ENCODE results near the gene WWC2. TPM values are rescaled to one million over a fixed set of nuclear protein-coding genes. Genes with fewer than 3 reads are reported as not detected.

The WWC2 gene
- total and polyA plus RNA-seq, 9 donors: 9.4 to 43.0 (median 32.5) TPM

- no peak overlapping the region for H3K27ac ChIP-seq
- H3K9me3 ChIP-seq: no peaks in the 10 kb centered on the region
- TF ChIP-seq CTCF (IDR thresholded peaks at IDR 0.05): no peak
- no peak for TF ChIP-seq EP300 (IDR thresholded peaks at IDR 0.05)
- TF ChIP-seq POLR2A (IDR thresholded peaks at IDR 0.05): no peak
- 68 to 78% (median 72%) methylated on average over 10 of the region's 10 CpGs for WGBS, 3 donors
- intact Hi-C loops (cut with DNase I): no loop called here
- no peak overlapping the region for H3K4me3 ChIP-seq
- no peaks in the 10 kb centered on the region for H3K27me3 ChIP-seq
- no peaks in the 10 kb centered on the region for H3K4me1 ChIP-seq (ENCODE audit: insufficient read depth)
- DNase-seq: no peak
- no peaks in the 10 kb centered on the region for H3K36me3 ChIP-seq
Measured at GRCh38 chr4:183364025-183364424, 265.0 kb downstream of the WWC2 start.

- 81 to 88% (median 82%) methylated on average over 16 of the region's 16 CpGs for WGBS, 3 donors
- TF ChIP-seq EP300 (IDR thresholded peaks at IDR 0.05) (no peak), POLR2A (IDR thresholded peaks at IDR 0.05) (no peak), CTCF (IDR thresholded peaks at IDR 0.05) (no peak)
- Histone ChIP-seq H3K9me3 (no peaks in the 10 kb centered on the region), H3K27me3 (no peaks in the 10 kb centered on the region), H3K4me1 (ENCODE audit: insufficient read depth) (no peaks in the 10 kb centered on the region), H3K27ac (no peak overlapping the region), H3K36me3 (no peaks in the 10 kb centered on the region), H3K4me3 (no peak overlapping the region)
- intact Hi-C loops (cut with DNase I): no loop called here
- DNase-seq: no peak
Measured at GRCh38 chr4:183366206-183366835, 267.3 kb downstream of the WWC2 start.

GRCh38 chr4:183369073-183369472 is 270.0 kb downstream of the WWC2 start:
- no peaks in the 10 kb centered on the region for H3K4me1 ChIP-seq (ENCODE audit: insufficient read depth)
- no peak overlapping the region for H3K27ac ChIP-seq
- DNase-seq: no peak
- H3K4me3 ChIP-seq: no peak overlapping the region
- no peak for TF ChIP-seq EP300 (IDR thresholded peaks at IDR 0.05)
- TF ChIP-seq POLR2A (IDR thresholded peaks at IDR 0.05): no peak
- no peak for TF ChIP-seq CTCF (IDR thresholded peaks at IDR 0.05)
- no peaks in the 10 kb centered on the region for H3K9me3 ChIP-seq
- H3K27me3 ChIP-seq: no peaks in the 10 kb centered on the region
- H3K36me3 ChIP-seq: no peaks in the 10 kb centered on the region
- intact Hi-C loops (cut with DNase I): no loop called here
- WGBS, 3 donors: 71 to 79% (median 76%) methylated on average over 8 of the region's 8 CpGs

Other genes starting within 250 kb of the WWC2 start
- 10 to 100 TPM; 34.1 to 99.3 (median 91.6) TPM for gene DCTD, start 181.9 kb upstream of the WWC2 start, total RNA-seq
- 100 to 1,000 TPM in 1 of 2 donors, 10 to 100 TPM in 1; 69.5 to 272 TPM for gene DCTD, start 181.9 kb upstream of the WWC2 start, polyA plus RNA-seq
- under 1 TPM in 1 of 7 donors, not detected in 6; 0.11 TPM for gene CLDN22, start 221.0 kb downstream of the WWC2 start, total RNA-seq
- under 1 TPM in 1 of 2 donors, not detected in 1; 0.08 TPM for gene CLDN22, start 221.0 kb downstream of the WWC2 start, polyA plus RNA-seq
- gene CLDN24, start 223.2 kb downstream of the WWC2 start, total RNA-seq: not detected
- gene CLDN24, start 223.2 kb downstream of the WWC2 start, polyA plus RNA-seq: not detected